ENCODE results near the gene CYP21A2. TPM values are rescaled to one million over a fixed set of nuclear protein-coding genes. Genes with fewer than 3 reads are reported as not detected.

CYP21A2 gene
- polyA plus RNA-seq, 1 experiment = 0.29 TPM

DNA sequence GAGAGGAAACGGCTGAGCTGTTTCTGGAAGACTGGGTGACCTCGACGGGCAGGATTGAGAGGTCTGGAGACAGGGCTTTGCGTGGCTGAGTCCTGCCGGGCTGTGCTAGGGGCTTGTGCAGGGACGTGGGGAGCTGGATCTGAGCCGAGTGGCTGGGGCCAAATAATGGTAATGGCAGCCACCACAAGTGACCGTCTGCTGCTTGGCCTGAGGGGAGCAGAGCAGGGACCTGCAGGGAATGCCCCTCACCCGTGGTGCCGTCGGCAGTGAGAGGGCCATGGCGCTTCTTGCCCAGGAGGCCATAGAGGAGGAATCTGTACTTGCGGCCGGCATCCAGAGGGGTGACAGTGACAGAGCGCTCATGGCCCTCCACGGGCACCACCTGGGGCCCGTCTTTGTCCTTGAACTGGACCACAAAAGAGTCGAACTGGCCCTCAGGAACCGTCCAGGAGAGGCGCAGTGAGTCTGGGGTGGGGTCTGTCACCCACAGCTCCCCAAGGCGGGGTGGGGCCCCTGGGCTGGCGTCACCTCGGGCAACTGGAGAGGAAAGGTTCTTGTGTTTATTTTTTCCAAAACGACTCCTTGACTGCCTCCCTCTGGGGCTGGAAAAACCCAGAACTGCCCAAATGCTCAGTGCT, 31.8 kb downstream of the CYP21A2 start:
- DNase-seq (ENCODE audit: low read depth) = no peak
- CTCF ChIA-PET = interaction anchor here (1.6 kb wide), 1 partner anchor 22 kb away, joined by 6 read pairs; no protein-coding TSS in a partner anchor
- POLR2A ChIA-PET = no interaction called here
- Histone ChIP-seq H3K36me3 (ENCODE audit: control insufficient read depth, insufficient read depth, low read length) (0 out of 2 replicates have a peak, but pooled peaks cover 2% of the 10 kb centered on the region), H3K4me3 (ENCODE audit: low read depth, low read length) (no peak overlapping the region), H3K27me3 (ENCODE audit: control insufficient read depth, insufficient read depth, low read length) (no peaks in the 10 kb centered on the region; the same call in 1 of the 2 replicates)
- TF ChIP-seq, protein P1, sequence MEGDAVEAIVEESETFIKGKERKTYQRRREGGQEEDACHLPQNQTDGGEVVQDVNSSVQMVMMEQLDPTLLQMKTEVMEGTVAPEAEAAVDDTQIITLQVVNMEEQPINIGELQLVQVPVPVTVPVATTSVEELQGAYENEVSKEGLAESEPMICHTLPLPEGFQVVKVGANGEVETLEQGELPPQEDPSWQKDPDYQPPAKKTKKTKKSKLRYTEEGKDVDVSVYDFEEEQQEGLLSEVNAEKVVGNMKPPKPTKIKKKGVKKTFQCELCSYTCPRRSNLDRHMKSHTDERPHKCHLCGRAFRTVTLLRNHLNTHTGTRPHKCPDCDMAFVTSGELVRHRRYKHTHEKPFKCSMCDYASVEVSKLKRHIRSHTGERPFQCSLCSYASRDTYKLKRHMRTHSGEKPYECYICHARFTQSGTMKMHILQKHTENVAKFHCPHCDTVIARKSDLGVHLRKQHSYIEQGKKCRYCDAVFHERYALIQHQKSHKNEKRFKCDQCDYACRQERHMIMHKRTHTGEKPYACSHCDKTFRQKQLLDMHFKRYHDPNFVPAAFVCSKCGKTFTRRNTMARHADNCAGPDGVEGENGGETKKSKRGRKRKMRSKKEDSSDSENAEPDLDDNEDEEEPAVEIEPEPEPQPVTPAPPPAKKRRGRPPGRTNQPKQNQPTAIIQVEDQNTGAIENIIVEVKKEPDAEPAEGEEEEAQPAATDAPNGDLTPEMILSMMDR (IDR thresholded peaks at IDR 0.05; ENCODE audit: insufficient read depth, low read depth, low read length) = no peak

DNA sequence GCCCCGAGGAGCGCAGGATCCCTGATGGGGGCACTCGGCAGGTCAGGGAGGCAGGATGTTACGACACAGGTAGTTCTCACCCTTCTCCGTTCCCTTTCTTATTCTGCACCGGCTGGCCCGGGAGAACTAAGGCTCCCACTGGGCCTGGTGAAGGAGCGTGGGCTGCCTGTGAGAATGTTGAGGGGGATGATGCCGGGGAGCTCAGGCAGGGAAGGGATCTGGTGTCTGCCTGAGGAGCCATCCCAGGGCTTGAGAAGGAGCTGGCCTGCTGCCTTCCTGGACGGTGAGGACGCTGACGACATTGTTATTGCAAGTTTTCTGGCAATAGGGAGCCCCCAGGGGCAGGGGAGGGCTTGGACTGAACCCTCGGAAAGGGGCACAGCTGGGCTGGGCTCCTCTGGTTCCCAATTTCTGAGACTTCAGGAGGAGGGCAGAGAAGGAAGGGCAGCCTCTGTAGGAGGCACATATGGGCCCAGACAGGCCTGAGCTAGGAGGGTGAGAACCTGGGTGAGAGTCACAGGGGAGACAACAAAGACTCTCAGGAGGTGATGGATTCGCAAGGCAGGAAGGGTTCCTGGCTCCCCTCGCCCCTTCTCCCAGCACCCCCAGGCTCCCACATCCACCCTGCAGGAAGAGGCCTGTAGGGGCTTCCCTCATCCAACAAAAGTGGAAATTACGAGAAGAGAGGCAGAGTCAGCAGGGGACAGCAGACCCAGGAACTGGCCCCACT, 32.8 kb downstream of the CYP21A2 start:
- TF ChIP-seq, protein P1 (IDR thresholded peaks at IDR 0.05; ENCODE audit: insufficient read depth, low read depth, low read length) = no peak
- no peaks in the 10 kb centered on the region for H3K27me3 ChIP-seq (ENCODE audit: control insufficient read depth, insufficient read depth, low read length)
- DNase-seq (ENCODE audit: low read depth) = no peak
- 0 out of 2 replicates have a peak, but pooled peaks cover 2% of the 10 kb centered on the region for H3K36me3 ChIP-seq (ENCODE audit: control insufficient read depth, insufficient read depth, low read length)
- no peak overlapping the region for H3K4me3 ChIP-seq (ENCODE audit: low read depth, low read length)
- ChIA-PET CTCF (interaction anchor here (0.6 to 1.4 kb wide), 2 partner anchors 25 to 1298 kb away, joined by 3 to 4 read pairs; no protein-coding TSS in a partner anchor), POLR2A (no interaction called here)

DNA sequence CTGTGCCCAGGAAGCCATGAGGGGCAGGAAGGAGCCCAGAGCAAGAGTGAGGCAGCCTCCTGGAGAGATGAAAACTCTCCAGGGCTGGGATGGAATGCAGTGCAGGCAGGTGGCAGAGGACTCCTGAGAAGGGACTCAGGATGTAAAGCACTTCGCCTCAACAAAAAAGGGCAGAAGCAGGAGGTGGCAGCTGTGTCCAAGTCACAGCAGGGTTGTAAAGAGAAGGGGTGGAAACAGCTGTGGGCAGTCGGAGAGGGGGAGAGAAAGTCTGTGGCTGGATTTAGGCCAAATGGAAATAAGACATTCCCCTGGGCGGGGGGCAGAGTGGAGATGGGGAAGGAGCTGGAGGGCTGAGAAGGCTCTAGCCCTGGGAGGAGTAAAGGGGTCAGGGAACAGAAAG, 34.9 kb downstream of the CYP21A2 start:
- DNase-seq (ENCODE audit: low read depth) = no peak
- ChIA-PET POLR2A (no interaction called here), CTCF (no interaction called here)
- Histone ChIP-seq H3K4me3 (ENCODE audit: low read depth, low read length) (no peak overlapping the region), H3K36me3 (ENCODE audit: control insufficient read depth, insufficient read depth, low read length) (0 out of 2 replicates have a peak, but pooled peaks cover 2% of the 10 kb centered on the region), H3K27me3 (ENCODE audit: control insufficient read depth, insufficient read depth, low read length) (no peaks in the 10 kb centered on the region)
- TF ChIP-seq, protein P1 (IDR thresholded peaks at IDR 0.05; ENCODE audit: insufficient read depth, low read depth, low read length) = no peak

DNA sequence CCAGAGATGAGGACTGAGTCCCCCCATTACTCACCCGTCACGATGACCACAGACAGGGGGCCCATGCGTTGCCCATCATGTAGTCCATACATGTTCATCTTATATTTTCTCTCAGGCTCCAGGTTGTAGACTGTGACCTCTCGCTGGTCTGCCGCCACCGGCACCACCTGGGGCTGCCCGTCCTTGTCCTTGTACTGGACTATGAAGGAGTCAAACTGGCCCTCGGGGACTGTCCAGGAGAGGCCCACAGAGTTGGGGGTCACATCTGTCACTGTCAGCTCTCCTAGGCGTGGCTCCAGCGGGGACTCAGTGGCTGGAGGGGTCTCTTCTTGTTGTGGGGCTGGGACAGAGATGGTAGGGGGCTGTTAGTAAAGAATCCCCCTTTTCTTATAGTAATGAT, 35.4 kb downstream of the CYP21A2 start:
- CTCF ChIA-PET = no interaction called here

More for the DNA sequence above, 35.4 kb downstream of the CYP21A2 start:
- H3K27me3 ChIP-seq (ENCODE audit: control insufficient read depth, insufficient read depth, low read length) = no peaks in the 10 kb centered on the region
- POLR2A ChIA-PET = no interaction called here
- 0 out of 2 replicates have a peak, but pooled peaks cover 2% of the 10 kb centered on the region for H3K36me3 ChIP-seq (ENCODE audit: control insufficient read depth, insufficient read depth, low read length)
- no peak overlapping the region for H3K4me3 ChIP-seq (ENCODE audit: low read depth, low read length)
- TF ChIP-seq, protein P1 (IDR thresholded peaks at IDR 0.05; ENCODE audit: insufficient read depth, low read depth, low read length) = no peak
- no peak for DNase-seq (ENCODE audit: low read depth)

Measured in BJ (cell line).